Hepatocyte (in vitro differentiated cells): ENCODE results near the gene PHACTR2. TPM values are rescaled to one million over a fixed set of nuclear protein-coding genes. Genes with fewer than 3 reads are reported as not detected.

Experiments
- DNase-seq: peaks from one replicate; pipeline ENCODE4 v3.0.0-alpha.2; 2016; ENCODE audit warnings: low spot score
- H2AFZ ChIP-seq: fragments of 200-600 bp; sonication (generic); 2 replicates; pipeline ENCODE4 v1.6.0; 2016; ENCODE audit warnings: antibody characterized with exemption, mild to moderate bottlenecking
- H3K27ac ChIP-seq: fragments of 200-600 bp; sonication (generic); 2 replicates; pipeline ENCODE4 v1.5.1; 2016; ENCODE audit warnings: mild to moderate bottlenecking
- H3K27me3 ChIP-seq: fragments of 200-600 bp; sonication (generic); 2 replicates; pipeline ENCODE4 v1.6.1; 2016
- H3K36me3 ChIP-seq: fragments of 200-600 bp; sonication (generic); replicated peaks from 2 replicates; pipeline ENCODE4 v1.5.1; 2016; ENCODE audit warnings: low read depth; ENCODE audit not compliant: insufficient read depth
- H3K4me1 ChIP-seq: fragments of 200-600 bp; sonication (generic); 2 replicates; pipeline ENCODE4 v1.5.1; 2016; ENCODE audit warnings: mild to moderate bottlenecking, moderate library complexity; ENCODE audit not compliant: insufficient read depth
- H3K4me2 ChIP-seq: fragments of 200-600 bp; sonication (generic); 2 replicates; pipeline ENCODE4 v1.6.0; 2016
- H3K4me3 ChIP-seq: fragments of 200-600 bp; sonication (generic); 2 replicates; pipeline ENCODE4 v1.5.1; 2016; ENCODE audit warnings: mild to moderate bottlenecking
- H3K79me2 ChIP-seq: fragments of 200-600 bp; sonication (generic); 2 replicates; pipeline ENCODE4 v1.6.0; 2017; ENCODE audit warnings: mild to moderate bottlenecking
- H3K9me2 ChIP-seq: fragments of 200-600 bp; sonication (generic); replicated peaks from 2 replicates; pipeline ENCODE4 v1.6.0; 2017; ENCODE audit warnings: mild to moderate bottlenecking; ENCODE audit not compliant: insufficient read depth
- H3K9me3 ChIP-seq: fragments of 200-600 bp; sonication (generic); 2 replicates; pipeline ENCODE4 v1.5.1; 2016; ENCODE audit warnings: low read depth, mild to moderate bottlenecking
- H4K20me1 ChIP-seq: fragments of 200-600 bp; sonication (generic); 2 replicates; pipeline ENCODE4 v1.6.0; 2016; ENCODE audit warnings: mild to moderate bottlenecking; ENCODE audit not compliant: insufficient read depth, poor library complexity, severe bottlenecking
- CTCF ChIP-seq: fragments of 200-600 bp; sonication (generic); IDR thresholded peaks from 2 replicates; pipeline ENCODE4 v1.5.1; 2016; ENCODE audit warnings: antibody characterized with exemption, mild to moderate bottlenecking; ENCODE audit not compliant: poor library complexity
- EZH2 ChIP-seq: fragments of 200-600 bp; sonication (generic); IDR thresholded peaks from 2 replicates; pipeline ENCODE4 v1.6.1; 2016; ENCODE audit warnings: antibody characterized with exemption, mild to moderate bottlenecking, borderline replicate concordance
- EZH2phosphoT487 ChIP-seq: fragments of 200-600 bp; sonication (generic); IDR thresholded peaks from one replicate; pipeline ENCODE4 v1.6.1; 2018; ENCODE audit warnings: antibody characterized with exemption, mild to moderate bottlenecking, low read depth, moderate library complexity; ENCODE audit not compliant: unreplicated experiment, severe bottlenecking
- WGBS: methylation state at CpG from one replicate; pipeline ENCODE4 v1.1.6; 2016; ENCODE audit warnings: low lambda C conversion rate; ENCODE audit errors: missing lambda C conversion rate; 5-methylcytosine and 5-hydroxymethylcytosine counted together
- polyA plus RNA-seq: library from polyadenylated mRNA; unstranded; fragments of >200 nt; fragmentation: Nextera tagmentation; extraction: Ambion mirVana; gene quantifications from 2 replicates; pipeline ENCODE4 v1.2.1, GENCODE V29; 2016
- total RNA-seq: library from RNA; depleted of rRNA; stranded (reverse); fragments of >200 nt; gene quantifications from 2 replicates; pipeline ENCODE4 v1.2.3, GENCODE V29; 2014

The PHACTR2 gene
- total and polyA plus RNA-seq, 2 experiments from 2014 or later, result 86.6 to 111 TPM

- Histone ChIP-seq H3K9me3 (peaks cover 7% of the 10 kb centered on the region), H3K27me3 (no peaks in the 10 kb centered on the region), H3K4me1 (peaks cover 29% of the 10 kb centered on the region), H3K36me3 (no peaks in the 10 kb centered on the region), H3K9me2 (no peaks in the 10 kb centered on the region), H2AFZ (no peak overlapping the region), H3K27ac (peak overlapping the region; percentile 87), H3K4me3 (peak overlapping the region; percentile 30), H4K20me1 (no peaks in the 10 kb centered on the region), H3K4me2 (peak overlapping the region; percentile 71), H3K79me2 (peaks cover 64% of the 10 kb centered on the region)
- TF ChIP-seq CTCF (no peak), EZH2 (no peak), EZH2phosphoT487 (no peak)
- no peak for DNase-seq
- 11% methylated on average over 3 of the region's 3 CpGs for WGBS
These were observed 1.3 kb downstream of the PHACTR2 start for GRCh38 chr6:143679041-143679440.

GRCh38 chr6:143680141-143680540 lies 2.4 kb downstream of the PHACTR2 start:
- H3K79me2 ChIP-seq, result peaks cover 75% of the 10 kb centered on the region
- TF ChIP-seq CTCF (no peak), EZH2phosphoT487 (no peak), EZH2 (no peak)
- H2AFZ ChIP-seq, result no peak overlapping the region
- H3K4me1 ChIP-seq, result peaks cover 18% of the 10 kb centered on the region
- no peaks in the 10 kb centered on the region for H3K27me3 ChIP-seq
- peaks cover 7% of the 10 kb centered on the region for H3K9me3 ChIP-seq
- H3K4me2 ChIP-seq, result peak overlapping the region; percentile 71
- no peaks in the 10 kb centered on the region for H4K20me1 ChIP-seq
- peak overlapping the region; percentile 30 for H3K4me3 ChIP-seq
- DNase-seq, result no peak
- no peaks in the 10 kb centered on the region for H3K9me2 ChIP-seq
- peak overlapping the region; percentile 87 for H3K27ac ChIP-seq
- no peaks in the 10 kb centered on the region for H3K36me3 ChIP-seq
- WGBS, result 42% methylated on average over 5 of the region's 5 CpGs

GRCh38 chr6:143682805-143683204 lies 5.0 kb downstream of the PHACTR2 start:
- DNase-seq, result no peak
- H3K36me3 ChIP-seq, result no peaks in the 10 kb centered on the region
- no peaks in the 10 kb centered on the region for H4K20me1 ChIP-seq
- 97% methylated on average over 3 of the region's 3 CpGs for WGBS
- no peaks in the 10 kb centered on the region for H3K27me3 ChIP-seq
- no peak overlapping the region for H3K4me2 ChIP-seq
- H3K9me2 ChIP-seq, result no peaks in the 10 kb centered on the region
- H3K4me1 ChIP-seq, result no peaks in the 10 kb centered on the region
- TF ChIP-seq EZH2phosphoT487 (no peak), CTCF (no peak)
- no peak overlapping the region for H3K4me3 ChIP-seq
- peaks cover 93% of the 10 kb centered on the region for H3K79me2 ChIP-seq
- H2AFZ ChIP-seq, result no peak overlapping the region
- H3K9me3 ChIP-seq, result peaks cover 7% of the 10 kb centered on the region
- H3K27ac ChIP-seq, result no peak overlapping the region

- no peaks in the 10 kb centered on the region for H3K36me3 ChIP-seq
- H2AFZ ChIP-seq, result no peak overlapping the region
- TF ChIP-seq EZH2 (no peak), CTCF (no peak), EZH2phosphoT487 (no peak)
- no peaks in the 10 kb centered on the region for H3K9me2 ChIP-seq
- H3K79me2 ChIP-seq, result peaks cover 99% of the 10 kb centered on the region
- no peaks in the 10 kb centered on the region for H3K27me3 ChIP-seq
- DNase-seq, result no peak
- no peak overlapping the region for H3K27ac ChIP-seq
- H3K4me2 ChIP-seq, result no peak overlapping the region
- peaks cover 7% of the 10 kb centered on the region for H3K9me3 ChIP-seq
- no peaks in the 10 kb centered on the region for H3K4me1 ChIP-seq
- H4K20me1 ChIP-seq, result no peaks in the 10 kb centered on the region
- WGBS, result 89% methylated on average over 1 of the region's 1 CpG
- no peak overlapping the region for H3K4me3 ChIP-seq
These were observed 6.7 kb downstream of the PHACTR2 start for GRCh38 chr6:143684486-143684885.
